GM23338 (cell line): Measurements from ENCODE around the gene TRMT2A.

Source experiments
- POLR2AphosphoS5 ChIP-seq: IDR thresholded peaks from 2 replicates; pipeline ENCODE4 v1.6.1; 2016; ENCODE audit warnings: antibody characterized with exemption, low read depth
- TF ChIP-seq, protein P1 (sequence below), 2 experiments: fragments of 200-600 bp in 1 of 2; sonication (generic) in 1 of 2; conservative IDR thresholded peaks; 2 replicates each; pipeline versions ENCODE4 v1.5.1 to v1.6.1; 2016 to 2017; ENCODE audit warnings: antibody characterized with exemption in 2 of 2, low read depth in 2 of 2, mild to moderate bottlenecking in 2 of 2, moderate library complexity in 1 of 2
- TF ChIP-seq, protein P2 (sequence below): IDR thresholded peaks from 2 replicates; pipeline ENCODE4 v1.6.1; 2016; ENCODE audit warnings: antibody characterized with exemption

DNA sequence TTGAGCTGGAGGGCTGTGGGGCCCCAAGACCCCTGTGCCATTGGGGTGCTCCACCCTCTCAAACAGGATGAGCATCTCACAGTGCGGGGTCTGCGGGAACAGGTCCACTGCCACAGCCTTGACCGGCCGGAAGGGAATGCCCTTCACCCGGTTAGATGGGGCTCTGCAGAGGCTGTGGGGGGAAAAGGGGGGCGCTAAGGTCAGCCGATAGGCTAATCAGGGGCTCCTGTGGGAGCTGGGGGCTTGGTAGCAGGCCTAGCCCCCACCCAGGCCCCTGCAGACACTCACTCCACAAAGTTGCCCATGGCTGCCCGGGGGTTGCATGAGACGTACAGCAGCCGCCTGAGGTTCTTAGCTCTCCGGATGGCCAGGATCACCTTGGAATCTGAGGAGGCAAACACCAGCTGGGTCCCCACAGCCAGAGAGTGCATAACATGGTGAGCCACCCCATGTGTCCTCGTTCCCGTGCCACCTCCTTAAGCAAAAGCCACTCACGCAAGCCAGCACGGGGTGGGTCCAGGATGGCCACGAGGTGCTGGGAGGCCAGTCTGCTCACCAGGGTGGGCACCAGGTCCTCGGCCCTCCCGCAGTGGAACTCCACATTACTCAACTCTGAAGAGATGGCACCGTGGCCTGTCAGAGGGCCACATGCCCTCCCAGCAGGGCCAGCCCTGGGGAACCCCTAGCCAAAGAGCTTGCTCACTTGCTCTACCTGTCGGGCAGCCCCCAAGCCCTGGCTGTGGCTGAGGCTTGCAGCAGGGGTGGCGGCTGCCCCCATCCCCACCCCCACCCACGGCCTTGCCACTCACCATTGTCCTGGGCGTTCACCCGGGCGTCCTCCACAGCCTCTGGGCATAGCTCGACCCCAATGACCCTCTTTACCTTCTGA, 4.2 kb downstream of the TRMT2A start:
- TF ChIP-seq, protein P1, sequence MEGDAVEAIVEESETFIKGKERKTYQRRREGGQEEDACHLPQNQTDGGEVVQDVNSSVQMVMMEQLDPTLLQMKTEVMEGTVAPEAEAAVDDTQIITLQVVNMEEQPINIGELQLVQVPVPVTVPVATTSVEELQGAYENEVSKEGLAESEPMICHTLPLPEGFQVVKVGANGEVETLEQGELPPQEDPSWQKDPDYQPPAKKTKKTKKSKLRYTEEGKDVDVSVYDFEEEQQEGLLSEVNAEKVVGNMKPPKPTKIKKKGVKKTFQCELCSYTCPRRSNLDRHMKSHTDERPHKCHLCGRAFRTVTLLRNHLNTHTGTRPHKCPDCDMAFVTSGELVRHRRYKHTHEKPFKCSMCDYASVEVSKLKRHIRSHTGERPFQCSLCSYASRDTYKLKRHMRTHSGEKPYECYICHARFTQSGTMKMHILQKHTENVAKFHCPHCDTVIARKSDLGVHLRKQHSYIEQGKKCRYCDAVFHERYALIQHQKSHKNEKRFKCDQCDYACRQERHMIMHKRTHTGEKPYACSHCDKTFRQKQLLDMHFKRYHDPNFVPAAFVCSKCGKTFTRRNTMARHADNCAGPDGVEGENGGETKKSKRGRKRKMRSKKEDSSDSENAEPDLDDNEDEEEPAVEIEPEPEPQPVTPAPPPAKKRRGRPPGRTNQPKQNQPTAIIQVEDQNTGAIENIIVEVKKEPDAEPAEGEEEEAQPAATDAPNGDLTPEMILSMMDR (conservative IDR thresholded peaks at IDR 0.05; ENCODE audit: low read depth in 2 of 2), result no peak
- no peak for TF ChIP-seq POLR2AphosphoS5
- TF ChIP-seq, protein P2, sequence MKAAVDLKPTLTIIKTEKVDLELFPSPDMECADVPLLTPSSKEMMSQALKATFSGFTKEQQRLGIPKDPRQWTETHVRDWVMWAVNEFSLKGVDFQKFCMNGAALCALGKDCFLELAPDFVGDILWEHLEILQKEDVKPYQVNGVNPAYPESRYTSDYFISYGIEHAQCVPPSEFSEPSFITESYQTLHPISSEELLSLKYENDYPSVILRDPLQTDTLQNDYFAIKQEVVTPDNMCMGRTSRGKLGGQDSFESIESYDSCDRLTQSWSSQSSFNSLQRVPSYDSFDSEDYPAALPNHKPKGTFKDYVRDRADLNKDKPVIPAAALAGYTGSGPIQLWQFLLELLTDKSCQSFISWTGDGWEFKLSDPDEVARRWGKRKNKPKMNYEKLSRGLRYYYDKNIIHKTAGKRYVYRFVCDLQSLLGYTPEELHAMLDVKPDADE, result no peak
